Gastrocnemius medialis (tissue), 4 donors: ENCODE data around the gene CUX1.

ENCODE experiments used
- CTCF ChIP-seq, 5 experiments: fragments of 450-650 bp in 3 of 5; fragments of 200-600 bp in 2 of 5; sonication (generic) in 2 of 5; IDR thresholded peaks in 4 of 5; conservative IDR thresholded peaks in 1 of 5; 1 replicate in 4 of 5; 2 replicates in 1 of 5; pipeline ENCODE4 v1.5.1; 2016 to 2019; ENCODE audit warnings: antibody characterized with exemption in 5 of 5, mild to moderate bottlenecking in 3 of 5, moderate library complexity in 3 of 5
- POLR2A ChIP-seq, 2 donors: fragments of 450-650 bp; IDR thresholded peaks; one replicate each; pipeline ENCODE4 v1.6.1; 2017; ENCODE audit warnings: antibody characterized with exemption in 2 of 2, mild to moderate bottlenecking in 2 of 2, moderate library complexity in 2 of 2

GRCh38 chr7:102305414-102306268, 488.2 kb downstream of the CUX1 start:
- TF ChIP-seq POLR2A (IDR thresholded peaks at IDR 0.05) = no peak
- TF ChIP-seq CTCF (IDR thresholded peaks at IDR 0.05 in 4 of 5, conservative IDR thresholded peaks at IDR 0.05 in 1 of 5) = no peak
